Measurements from ENCODE around the gene NSRP1.
"Not testable (repeated sequence)": the region's sequence is repeated elsewhere in the genome, so short reads cannot be mapped to it uniquely, and the experiment has no call there.

Gene NSRP1, protein sequence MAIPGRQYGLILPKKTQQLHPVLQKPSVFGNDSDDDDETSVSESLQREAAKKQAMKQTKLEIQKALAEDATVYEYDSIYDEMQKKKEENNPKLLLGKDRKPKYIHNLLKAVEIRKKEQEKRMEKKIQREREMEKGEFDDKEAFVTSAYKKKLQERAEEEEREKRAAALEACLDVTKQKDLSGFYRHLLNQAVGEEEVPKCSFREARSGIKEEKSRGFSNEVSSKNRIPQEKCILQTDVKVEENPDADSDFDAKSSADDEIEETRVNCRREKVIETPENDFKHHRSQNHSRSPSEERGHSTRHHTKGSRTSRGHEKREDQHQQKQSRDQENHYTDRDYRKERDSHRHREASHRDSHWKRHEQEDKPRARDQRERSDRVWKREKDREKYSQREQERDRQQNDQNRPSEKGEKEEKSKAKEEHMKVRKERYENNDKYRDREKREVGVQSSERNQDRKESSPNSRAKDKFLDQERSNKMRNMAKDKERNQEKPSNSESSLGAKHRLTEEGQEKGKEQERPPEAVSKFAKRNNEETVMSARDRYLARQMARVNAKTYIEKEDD

DNA sequence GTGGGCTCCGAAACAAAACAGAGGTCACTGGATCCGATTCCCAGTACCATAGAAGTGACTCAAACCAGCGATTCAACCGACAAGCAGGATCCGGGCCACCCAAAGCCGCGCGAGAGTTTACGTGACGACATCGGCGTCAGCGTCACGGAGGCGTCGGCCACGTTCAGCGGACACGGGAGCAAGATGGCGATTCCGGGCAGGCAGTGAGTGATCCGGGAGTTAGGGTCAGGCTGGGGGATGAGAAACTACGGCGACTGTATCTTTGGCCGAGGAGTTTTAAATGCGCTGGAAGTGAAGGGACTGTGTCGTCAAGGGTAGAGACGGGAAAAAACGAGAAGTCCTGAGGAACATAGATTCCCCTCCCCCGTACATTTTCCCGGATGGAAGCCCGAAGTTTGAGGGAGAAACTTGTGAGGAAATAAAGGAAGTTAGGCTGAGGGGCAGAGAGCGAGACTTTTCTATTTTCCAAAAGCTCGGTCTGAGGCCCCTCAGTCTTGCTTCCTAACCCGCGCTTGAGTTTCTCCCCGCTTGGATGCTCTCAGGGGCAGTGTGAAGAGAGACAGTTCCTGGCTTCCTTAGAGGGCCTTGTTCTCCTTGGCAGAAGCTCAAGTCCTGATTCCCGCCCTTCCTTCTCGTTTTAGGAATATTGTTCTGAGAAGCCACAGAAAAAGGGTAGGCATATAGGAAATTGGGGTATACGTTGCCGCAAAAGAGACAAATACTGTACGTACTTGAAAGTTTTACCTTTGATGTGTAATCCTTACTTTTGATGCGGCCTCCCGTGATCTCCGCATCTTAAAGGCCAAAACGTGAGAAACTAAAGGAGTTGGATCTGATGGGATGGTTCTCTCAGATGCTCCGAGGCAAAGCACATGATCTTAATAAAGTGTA, at the start of gene NSRP1:
Gene NSRP1, plus strand, starts transcription at position 156 of the 891 bp plus-strand sequence. Its CDS starts 28 bp downstream, at position 184.
- Histone ChIP-seq H3K27me3 (ENCODE audit: control insufficient read depth in 1 of 2, insufficient read depth in 2 of 2, low read length in 2 of 2) (no peaks in the 10 kb centered on the region), H3K27ac (ENCODE audit: low read depth, low read length) (peak within 1 kb of the TSS; percentile 97), H3K9ac (ENCODE audit: low read depth in 1 of 2, low read length in 2 of 2) (peak within 1 kb of the TSS; percentile 81 to 100), H3K36me3 (ENCODE audit: control insufficient read depth in 1 of 2, insufficient read depth in 2 of 2, low read length in 2 of 2) (peaks cover 0 to 6% of the 10 kb centered on the region in 2 donors), H3K9me3 (ENCODE audit: control insufficient read depth in 1 of 2, low read length in 2 of 2) (no peaks in the 10 kb centered on the region), H3K4me1 (ENCODE audit: control insufficient read depth in 1 of 2, insufficient read depth in 2 of 2, low read length in 2 of 2) (peaks cover 8 to 10% of the 10 kb centered on the region in 2 donors), H3K4me3 (ENCODE audit: low read depth in 1 of 2, low read length in 2 of 2) (peak within 1 kb of the TSS; percentile 95 to 96)

GRCh38 chr17:30068465-30068864, 48.2 kb upstream of the NSRP1 start:
- Histone ChIP-seq H3K4me3 (ENCODE audit: low read depth in 1 of 2, low read length in 2 of 2) (no peak overlapping the region), H3K9me3 (ENCODE audit: control insufficient read depth in 1 of 2, low read length in 2 of 2) (peaks cover 15 to 17% of the 10 kb centered on the region in 2 donors), H3K4me1 (ENCODE audit: control insufficient read depth in 1 of 2, insufficient read depth in 2 of 2, low read length in 2 of 2) (no peaks in the 10 kb centered on the region), H3K9ac (ENCODE audit: low read depth in 1 of 2, low read length in 2 of 2) (no peak overlapping the region), H3K27ac (ENCODE audit: low read depth, low read length) (no peak overlapping the region), H3K27me3 (ENCODE audit: control insufficient read depth in 1 of 2, insufficient read depth in 2 of 2, low read length in 2 of 2) (no peaks in the 10 kb centered on the region), H3K36me3 (ENCODE audit: control insufficient read depth in 1 of 2, insufficient read depth in 2 of 2, low read length in 2 of 2) (no peaks in the 10 kb centered on the region)

DNA sequence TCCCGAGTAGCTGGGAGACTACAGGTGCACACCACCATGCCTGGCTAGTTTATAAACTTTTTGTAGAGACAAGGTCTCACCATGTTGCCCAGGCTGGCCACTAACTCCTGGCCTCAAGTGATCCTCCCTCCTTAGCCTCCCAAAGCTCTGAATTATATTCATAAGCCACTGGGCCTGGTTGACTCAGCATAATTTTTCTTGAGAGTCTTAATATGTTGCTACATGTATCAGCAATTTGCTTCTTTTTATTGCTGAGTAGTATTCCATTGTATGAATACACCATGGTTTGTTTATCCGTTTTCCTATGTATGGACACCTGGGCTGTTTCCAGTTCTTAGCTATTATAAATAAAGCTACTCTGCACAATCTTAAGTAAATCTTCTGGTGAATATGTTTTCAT, 42.4 kb upstream of the NSRP1 start:
- H3K4me1 ChIP-seq (ENCODE audit: control insufficient read depth in 1 of 2, insufficient read depth in 2 of 2, low read length in 2 of 2) = no peaks in the 10 kb centered on the region

DNA sequence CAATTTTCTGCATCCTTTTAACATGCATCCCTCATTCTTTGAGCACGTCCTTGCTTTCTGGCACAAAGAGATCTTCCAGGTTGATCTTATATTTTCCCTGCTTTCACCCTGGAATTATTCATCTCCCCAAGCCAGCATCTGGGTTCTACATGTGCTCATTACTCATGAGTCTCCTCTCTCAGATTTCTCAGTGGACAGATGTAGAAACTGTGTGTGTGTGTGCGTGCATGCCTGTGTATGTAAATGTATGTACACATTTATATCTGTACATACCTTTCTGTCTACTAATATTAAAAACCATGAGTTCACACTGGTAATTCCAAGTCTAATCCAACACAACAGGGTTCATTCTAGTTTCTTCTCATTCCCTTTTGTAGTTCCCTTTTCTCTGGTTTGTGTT, 41.9 kb upstream of the NSRP1 start:
- Histone ChIP-seq H3K4me3 (ENCODE audit: low read depth in 1 of 2, low read length in 2 of 2) (no peak overlapping the region), H3K4me1 (ENCODE audit: control insufficient read depth in 1 of 2, insufficient read depth in 2 of 2, low read length in 2 of 2) (no peaks in the 10 kb centered on the region), H3K36me3 (ENCODE audit: control insufficient read depth in 1 of 2, insufficient read depth in 2 of 2, low read length in 2 of 2) (no peaks in the 10 kb centered on the region), H3K9ac (ENCODE audit: low read depth in 1 of 2, low read length in 2 of 2) (no peak overlapping the region), H3K27ac (ENCODE audit: low read depth, low read length) (no peak overlapping the region), H3K27me3 (ENCODE audit: control insufficient read depth in 1 of 2, insufficient read depth in 2 of 2, low read length in 2 of 2) (no peaks in the 10 kb centered on the region), H3K9me3 (ENCODE audit: control insufficient read depth in 1 of 2, low read length in 2 of 2) (no peaks in the 10 kb centered on the region)

More for the DNA sequence above, 42.4 kb upstream of the NSRP1 start:
- no peak overlapping the region for H3K4me3 ChIP-seq (ENCODE audit: low read depth in 1 of 2, low read length in 2 of 2)
- no peak overlapping the region for H3K9ac ChIP-seq (ENCODE audit: low read depth in 1 of 2, low read length in 2 of 2)
- H3K27me3 ChIP-seq (ENCODE audit: control insufficient read depth in 1 of 2, insufficient read depth in 2 of 2, low read length in 2 of 2) = no peaks in the 10 kb centered on the region
- H3K9me3 ChIP-seq (ENCODE audit: control insufficient read depth in 1 of 2, low read length in 2 of 2) = no peaks in the 10 kb centered on the region
- H3K27ac ChIP-seq (ENCODE audit: low read depth, low read length) = no peak overlapping the region
- no peaks in the 10 kb centered on the region for H3K36me3 ChIP-seq (ENCODE audit: control insufficient read depth in 1 of 2, insufficient read depth in 2 of 2, low read length in 2 of 2)

DNA sequence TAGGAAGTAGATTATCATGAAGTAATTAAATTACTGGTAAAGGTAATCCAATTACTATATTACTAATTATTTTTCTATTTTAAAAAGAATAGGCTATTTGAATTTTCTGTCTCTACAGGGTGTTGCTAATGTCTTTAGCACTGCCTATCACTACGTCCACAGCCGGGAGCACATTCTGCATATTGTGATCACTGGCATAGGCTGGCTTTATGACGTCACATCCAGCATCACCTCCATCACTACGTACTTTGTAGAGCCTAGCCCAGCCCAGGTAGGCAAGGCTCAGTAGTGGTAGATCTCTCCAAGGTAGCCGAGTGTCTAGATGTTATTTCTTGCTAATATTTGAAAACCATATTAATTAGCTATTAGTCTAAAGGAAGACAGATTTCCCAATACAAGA, 33.8 kb upstream of the NSRP1 start:
- Histone ChIP-seq H3K4me1 (ENCODE audit: control insufficient read depth in 1 of 2, insufficient read depth in 2 of 2, low read length in 2 of 2) (no peaks in the 10 kb centered on the region), H3K9ac (ENCODE audit: low read depth in 1 of 2, low read length in 2 of 2) (no peak overlapping the region), H3K27ac (ENCODE audit: low read depth, low read length) (no peak overlapping the region), H3K27me3 (ENCODE audit: control insufficient read depth in 1 of 2, insufficient read depth in 2 of 2, low read length in 2 of 2) (no peaks in the 10 kb centered on the region), H3K36me3 (ENCODE audit: control insufficient read depth in 1 of 2, insufficient read depth in 2 of 2, low read length in 2 of 2) (no peaks in the 10 kb centered on the region), H3K4me3 (ENCODE audit: low read depth in 1 of 2, low read length in 2 of 2) (no peak overlapping the region), H3K9me3 (ENCODE audit: control insufficient read depth in 1 of 2, low read length in 2 of 2) (no peaks in the 10 kb centered on the region)

DNA sequence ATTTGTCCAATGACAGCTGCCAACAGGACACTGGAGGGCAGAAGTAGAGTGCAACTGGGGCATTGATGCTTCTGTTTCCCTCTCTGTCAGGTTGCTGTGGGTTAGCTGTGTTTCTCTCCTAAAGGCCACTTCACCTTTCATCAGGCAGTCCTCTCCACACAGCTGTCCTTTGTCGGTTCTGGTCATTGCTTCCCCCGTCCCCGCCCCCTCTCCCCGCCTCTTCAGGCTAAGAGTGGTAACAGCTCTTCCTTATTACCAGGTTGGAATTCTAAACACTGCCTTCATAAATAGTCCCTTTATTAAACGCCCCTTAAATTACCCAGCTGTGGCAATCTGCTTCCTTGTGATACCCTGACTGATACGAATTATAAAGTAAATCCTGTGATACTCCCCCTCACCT, 31.8 kb upstream of the NSRP1 start:
- Histone ChIP-seq H3K27me3 (ENCODE audit: control insufficient read depth in 1 of 2, insufficient read depth in 2 of 2, low read length in 2 of 2) (peaks cover 0 to 3% of the 10 kb centered on the region in 2 donors), H3K36me3 (ENCODE audit: control insufficient read depth in 1 of 2, insufficient read depth in 2 of 2, low read length in 2 of 2) (no peaks in the 10 kb centered on the region), H3K9ac (ENCODE audit: low read depth in 1 of 2, low read length in 2 of 2) (no peak overlapping the region), H3K4me3 (ENCODE audit: low read depth in 1 of 2, low read length in 2 of 2) (no peak overlapping the region), H3K4me1 (ENCODE audit: control insufficient read depth in 1 of 2, insufficient read depth in 2 of 2, low read length in 2 of 2) (no peaks in the 10 kb centered on the region), H3K27ac (ENCODE audit: low read depth, low read length) (no peak overlapping the region), H3K9me3 (ENCODE audit: control insufficient read depth in 1 of 2, low read length in 2 of 2) (no peaks in the 10 kb centered on the region)

DNA sequence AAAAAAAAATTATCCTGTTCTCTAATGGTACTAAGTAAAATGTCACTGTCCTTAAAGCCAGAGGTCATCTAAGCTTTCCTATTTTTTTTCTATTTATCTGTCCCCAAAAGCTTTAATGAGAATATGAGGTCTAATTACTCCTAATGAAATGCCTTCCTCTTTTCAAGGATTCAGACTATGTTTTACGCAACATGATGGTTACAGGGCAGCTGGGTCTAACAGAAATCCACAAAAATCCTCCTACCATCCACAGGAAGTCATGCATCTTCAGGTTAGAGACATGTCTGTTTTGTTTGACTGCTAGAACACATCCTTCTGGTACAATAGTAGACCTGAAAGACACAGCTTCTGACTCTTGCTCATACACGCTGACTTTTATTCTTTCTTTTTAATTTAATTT, 29.7 kb upstream of the NSRP1 start:
- Histone ChIP-seq H3K27ac (ENCODE audit: low read depth, low read length) (no peak overlapping the region), H3K36me3 (ENCODE audit: control insufficient read depth in 1 of 2, insufficient read depth in 2 of 2, low read length in 2 of 2) (no peaks in the 10 kb centered on the region), H3K4me1 (ENCODE audit: control insufficient read depth in 1 of 2, insufficient read depth in 2 of 2, low read length in 2 of 2) (no peaks in the 10 kb centered on the region), H3K9me3 (ENCODE audit: control insufficient read depth in 1 of 2, low read length in 2 of 2) (no peaks in the 10 kb centered on the region), H3K4me3 (ENCODE audit: low read depth in 1 of 2, low read length in 2 of 2) (no peak overlapping the region), H3K9ac (ENCODE audit: low read depth in 1 of 2, low read length in 2 of 2) (no peak overlapping the region), H3K27me3 (ENCODE audit: control insufficient read depth in 1 of 2, insufficient read depth in 2 of 2, low read length in 2 of 2) (peaks cover 0 to 5% of the 10 kb centered on the region in 2 donors)

GRCh38 chr17:30087431-30087830, 29.2 kb upstream of the NSRP1 start:
- H3K9me3 ChIP-seq (ENCODE audit: control insufficient read depth in 1 of 2, low read length in 2 of 2); H3K27ac ChIP-seq (ENCODE audit: low read depth, low read length); H3K4me3 ChIP-seq (ENCODE audit: low read depth in 1 of 2, low read length in 2 of 2); H3K36me3 ChIP-seq (ENCODE audit: control insufficient read depth in 1 of 2, insufficient read depth in 2 of 2, low read length in 2 of 2); H3K27me3 ChIP-seq (ENCODE audit: control insufficient read depth in 1 of 2, insufficient read depth in 2 of 2, low read length in 2 of 2); H3K9ac ChIP-seq (ENCODE audit: low read depth in 1 of 2, low read length in 2 of 2); H3K4me1 ChIP-seq (ENCODE audit: control insufficient read depth in 1 of 2, insufficient read depth in 2 of 2, low read length in 2 of 2): not testable (repeated sequence)

GRCh38 chr17:30091121-30091670, 25.4 kb upstream of the NSRP1 start:
- H3K4me3 ChIP-seq (ENCODE audit: low read depth in 1 of 2, low read length in 2 of 2) = no peak overlapping the region
- no peak overlapping the region for H3K9ac ChIP-seq (ENCODE audit: low read depth in 1 of 2, low read length in 2 of 2)
- H3K4me1 ChIP-seq (ENCODE audit: control insufficient read depth in 1 of 2, insufficient read depth in 2 of 2, low read length in 2 of 2) = no peaks in the 10 kb centered on the region
- peaks cover 0 to 5% of the 10 kb centered on the region in 2 donors for H3K27me3 ChIP-seq (ENCODE audit: control insufficient read depth in 1 of 2, insufficient read depth in 2 of 2, low read length in 2 of 2)
- no peak overlapping the region for H3K27ac ChIP-seq (ENCODE audit: low read depth, low read length)
- H3K36me3 ChIP-seq (ENCODE audit: control insufficient read depth in 1 of 2, insufficient read depth in 2 of 2, low read length in 2 of 2) = no peaks in the 10 kb centered on the region
- H3K9me3 ChIP-seq (ENCODE audit: control insufficient read depth in 1 of 2, low read length in 2 of 2) = no peaks in the 10 kb centered on the region

- Histone ChIP-seq H3K4me3 (ENCODE audit: low read depth in 1 of 2, low read length in 2 of 2) (no peak overlapping the region), H3K36me3 (ENCODE audit: control insufficient read depth in 1 of 2, insufficient read depth in 2 of 2, low read length in 2 of 2) (no peaks in the 10 kb centered on the region), H3K27ac (ENCODE audit: low read depth, low read length) (no peak overlapping the region), H3K9me3 (ENCODE audit: control insufficient read depth in 1 of 2, low read length in 2 of 2) (no peaks in the 10 kb centered on the region), H3K27me3 (ENCODE audit: control insufficient read depth in 1 of 2, insufficient read depth in 2 of 2, low read length in 2 of 2) (peaks cover 0 to 5% of the 10 kb centered on the region in 2 donors), H3K9ac (ENCODE audit: low read depth in 1 of 2, low read length in 2 of 2) (no peak overlapping the region), H3K4me1 (ENCODE audit: control insufficient read depth in 1 of 2, insufficient read depth in 2 of 2, low read length in 2 of 2) (no peaks in the 10 kb centered on the region)
Measured at GRCh38 chr17:30091771-30092170, 24.8 kb upstream of the NSRP1 start.
